ENCODE results near the gene GALNT9.
A peak's percentile ranks its signal among the peaks of the same experiment; 100 is the strongest.

The GALNT9 gene

DNA sequence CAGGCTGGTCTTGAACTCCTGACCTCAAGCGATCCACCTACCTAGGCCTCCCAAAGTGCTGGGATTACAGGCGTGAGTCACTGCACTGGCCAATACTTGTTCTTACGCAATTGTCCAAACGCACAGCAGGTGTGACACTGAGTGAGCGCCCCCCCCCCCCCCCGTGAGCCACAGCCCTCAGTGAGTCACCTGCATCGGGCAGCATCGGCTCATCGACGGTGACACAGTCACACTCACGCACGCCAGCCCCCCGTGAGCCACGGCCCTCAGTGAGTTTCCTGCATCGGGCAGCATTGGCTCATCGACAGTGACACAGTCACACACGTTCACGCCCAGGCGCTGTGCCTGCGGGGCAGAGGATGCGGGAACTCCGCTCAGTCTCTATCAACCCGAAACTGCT is 42.5 kb downstream of the GALNT9 start:
- no peak overlapping the region for H3K4me3 ChIP-seq (ENCODE audit: low read depth, low read length)
- TF ChIP-seq, protein P1, sequence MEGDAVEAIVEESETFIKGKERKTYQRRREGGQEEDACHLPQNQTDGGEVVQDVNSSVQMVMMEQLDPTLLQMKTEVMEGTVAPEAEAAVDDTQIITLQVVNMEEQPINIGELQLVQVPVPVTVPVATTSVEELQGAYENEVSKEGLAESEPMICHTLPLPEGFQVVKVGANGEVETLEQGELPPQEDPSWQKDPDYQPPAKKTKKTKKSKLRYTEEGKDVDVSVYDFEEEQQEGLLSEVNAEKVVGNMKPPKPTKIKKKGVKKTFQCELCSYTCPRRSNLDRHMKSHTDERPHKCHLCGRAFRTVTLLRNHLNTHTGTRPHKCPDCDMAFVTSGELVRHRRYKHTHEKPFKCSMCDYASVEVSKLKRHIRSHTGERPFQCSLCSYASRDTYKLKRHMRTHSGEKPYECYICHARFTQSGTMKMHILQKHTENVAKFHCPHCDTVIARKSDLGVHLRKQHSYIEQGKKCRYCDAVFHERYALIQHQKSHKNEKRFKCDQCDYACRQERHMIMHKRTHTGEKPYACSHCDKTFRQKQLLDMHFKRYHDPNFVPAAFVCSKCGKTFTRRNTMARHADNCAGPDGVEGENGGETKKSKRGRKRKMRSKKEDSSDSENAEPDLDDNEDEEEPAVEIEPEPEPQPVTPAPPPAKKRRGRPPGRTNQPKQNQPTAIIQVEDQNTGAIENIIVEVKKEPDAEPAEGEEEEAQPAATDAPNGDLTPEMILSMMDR (IDR thresholded peaks at IDR 0.05; ENCODE audit: low read depth, low read length): no peak

DNA sequence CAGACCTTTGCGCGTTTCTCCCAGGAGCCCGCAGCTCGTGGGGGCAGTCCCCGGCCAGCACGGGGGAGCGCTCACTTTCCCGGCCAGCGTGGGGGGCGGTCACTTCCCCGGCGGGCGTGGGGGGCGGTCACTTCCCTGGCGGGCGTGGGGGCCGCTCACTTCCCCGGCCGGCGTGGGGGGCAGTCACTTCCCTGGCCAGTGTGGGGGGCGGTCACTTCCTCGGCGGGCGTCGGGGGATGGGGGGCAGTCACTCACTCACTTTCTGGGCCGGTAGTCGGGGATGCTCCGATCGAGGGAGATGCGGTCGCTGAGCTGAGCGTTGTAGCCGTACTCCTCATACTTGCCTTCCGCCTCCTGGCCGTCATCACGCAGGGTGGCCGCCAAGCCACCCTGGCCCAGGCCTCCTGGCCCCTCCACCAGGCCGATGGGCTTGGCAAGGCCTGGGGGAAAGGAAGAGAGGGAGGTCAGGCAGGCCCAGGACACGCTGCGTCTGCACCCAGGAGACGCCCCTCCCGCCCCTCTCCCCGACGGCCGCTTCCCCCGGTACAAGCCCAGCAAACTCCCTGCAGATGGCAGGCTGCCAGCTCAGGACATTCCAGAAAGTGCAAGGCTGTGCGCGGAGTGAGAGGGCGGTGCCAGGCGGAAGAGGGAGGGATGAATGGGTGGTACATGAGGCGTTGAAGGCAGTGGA is 43.3 kb downstream of the GALNT9 start:
- H3K4me3 ChIP-seq (ENCODE audit: low read depth, low read length): no peak overlapping the region
- TF ChIP-seq, protein P1 (IDR thresholded peaks at IDR 0.05; ENCODE audit: low read depth, low read length): no peak

DNA sequence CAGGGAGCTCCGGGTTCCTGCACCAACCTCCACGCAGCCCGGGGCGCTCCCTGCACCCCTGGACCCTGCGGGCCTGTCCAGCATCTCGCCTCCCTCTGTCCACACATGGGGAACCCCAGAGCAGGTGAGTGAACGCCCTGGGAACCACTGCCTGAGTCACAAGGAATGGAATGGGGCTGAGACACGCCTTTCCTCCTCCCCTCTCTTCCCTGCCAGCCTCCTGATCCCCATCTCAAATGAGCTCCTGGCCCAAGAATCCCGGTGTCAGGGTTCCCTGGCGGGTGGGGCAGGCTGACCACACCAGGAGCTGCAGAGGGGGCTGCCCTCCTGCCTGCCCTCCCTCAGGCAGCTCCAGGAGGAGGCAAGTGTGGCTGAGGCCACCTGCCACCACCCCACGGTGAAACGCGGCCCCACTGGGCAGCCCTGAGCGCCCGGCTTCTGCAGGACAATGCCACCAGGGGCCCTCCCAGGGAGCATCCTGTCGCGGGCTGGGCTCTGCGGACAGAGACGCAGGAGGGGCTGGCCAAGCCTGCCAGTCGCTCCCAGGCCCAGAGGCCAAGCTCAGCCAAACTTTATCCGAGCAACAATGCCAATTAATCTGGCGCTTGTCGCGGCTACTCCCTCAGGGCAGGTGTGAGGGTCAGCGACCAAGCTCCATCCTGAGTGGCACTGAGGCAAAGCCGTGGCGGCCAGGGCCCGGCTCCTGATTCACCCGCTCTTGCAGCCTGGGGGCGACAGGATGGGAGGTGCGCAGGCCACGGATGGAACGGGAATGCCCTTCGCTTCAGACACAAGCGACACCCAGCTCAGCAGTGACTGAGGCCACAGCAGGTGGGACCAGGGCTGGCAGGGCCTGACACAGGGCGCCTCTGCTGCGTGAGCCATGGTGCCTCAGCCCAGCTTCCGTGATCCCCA is 44.3 kb downstream of the GALNT9 start:
- no peak overlapping the region for H3K4me3 ChIP-seq (ENCODE audit: low read depth, low read length)
- TF ChIP-seq, protein P1 (IDR thresholded peaks at IDR 0.05; ENCODE audit: low read depth, low read length): no peak

DNA sequence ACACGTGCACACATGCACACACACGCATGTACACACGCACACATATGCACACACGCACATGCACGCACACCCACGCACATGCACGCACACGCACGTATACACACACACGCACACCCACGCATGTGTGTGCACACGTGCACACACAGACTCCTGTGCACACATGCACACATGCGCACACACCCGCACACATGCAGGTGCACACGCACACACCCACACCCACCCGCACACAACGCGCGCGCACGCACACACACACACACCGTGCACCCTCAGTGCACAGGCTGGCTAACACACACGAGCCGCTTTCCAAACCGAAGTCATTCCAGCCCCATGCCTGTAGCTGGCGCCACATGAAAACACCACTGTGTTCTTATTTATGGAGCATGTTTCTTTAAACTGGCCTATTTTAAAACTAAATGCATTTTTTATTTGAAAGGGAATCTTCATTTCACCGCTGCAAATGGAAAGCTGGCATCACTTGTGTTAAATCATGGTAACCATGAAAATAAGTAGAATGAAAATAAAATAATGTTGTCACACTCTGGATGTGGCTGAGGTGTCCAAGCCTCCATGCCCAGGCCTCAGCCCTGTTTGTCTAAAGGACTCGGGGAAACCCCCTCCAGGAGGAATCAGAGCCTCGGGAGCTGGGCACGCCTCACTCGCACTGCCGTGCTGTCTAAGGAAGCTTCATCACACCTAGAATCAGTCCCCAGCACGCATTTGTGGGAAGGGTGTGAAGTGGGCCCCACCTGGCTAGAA is 45.1 kb downstream of the GALNT9 start:
- H3K4me3 ChIP-seq (ENCODE audit: low read depth, low read length): no peak overlapping the region
- TF ChIP-seq, protein P1 (IDR thresholded peaks at IDR 0.05; ENCODE audit: low read depth, low read length): 0 out of 2 replicates have a peak, but pooled peaks have one; percentile 17

DNA sequence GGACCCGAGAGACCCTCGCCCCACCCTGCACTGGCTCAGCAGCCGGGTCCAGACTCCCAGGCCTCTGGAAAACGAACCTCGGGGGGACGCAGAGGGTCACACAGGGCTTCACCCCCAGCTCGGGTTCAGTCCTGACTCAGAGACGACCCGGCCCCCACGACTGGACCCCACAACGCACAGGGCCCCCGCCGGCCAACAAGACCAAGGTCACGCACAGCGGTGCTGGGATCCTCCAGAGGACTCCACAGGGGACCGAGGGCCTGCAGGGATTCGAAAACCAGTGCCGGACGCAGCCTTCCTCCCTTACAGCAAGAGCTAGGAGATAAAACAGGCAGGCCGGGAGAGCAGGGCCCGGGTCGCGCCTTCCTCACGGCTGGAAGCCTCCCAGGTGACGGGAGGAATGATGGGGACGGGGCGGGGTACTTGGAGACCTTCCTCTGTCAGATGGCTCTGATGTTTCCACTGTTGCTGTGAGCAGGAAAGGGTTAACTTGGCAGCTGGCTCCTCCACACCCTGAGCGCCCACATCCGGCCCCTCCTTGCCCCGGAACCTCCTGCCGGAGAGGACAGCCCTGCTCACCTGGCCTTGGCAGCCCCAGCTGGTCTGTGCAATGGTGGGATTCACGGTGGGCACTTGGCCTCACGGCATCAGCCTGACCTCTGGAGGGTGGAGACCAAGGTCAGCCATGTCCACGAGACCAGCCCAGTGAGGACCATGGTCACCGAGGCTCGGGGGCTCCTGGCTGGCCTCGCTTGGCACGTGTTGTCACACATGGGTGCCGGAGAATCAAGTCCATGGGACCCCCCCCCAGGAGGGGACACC is 46.2 kb downstream of the GALNT9 start:
- TF ChIP-seq, protein P1 (IDR thresholded peaks at IDR 0.05; ENCODE audit: low read depth, low read length): no peak
- no peak overlapping the region for H3K4me3 ChIP-seq (ENCODE audit: low read depth, low read length)

DNA sequence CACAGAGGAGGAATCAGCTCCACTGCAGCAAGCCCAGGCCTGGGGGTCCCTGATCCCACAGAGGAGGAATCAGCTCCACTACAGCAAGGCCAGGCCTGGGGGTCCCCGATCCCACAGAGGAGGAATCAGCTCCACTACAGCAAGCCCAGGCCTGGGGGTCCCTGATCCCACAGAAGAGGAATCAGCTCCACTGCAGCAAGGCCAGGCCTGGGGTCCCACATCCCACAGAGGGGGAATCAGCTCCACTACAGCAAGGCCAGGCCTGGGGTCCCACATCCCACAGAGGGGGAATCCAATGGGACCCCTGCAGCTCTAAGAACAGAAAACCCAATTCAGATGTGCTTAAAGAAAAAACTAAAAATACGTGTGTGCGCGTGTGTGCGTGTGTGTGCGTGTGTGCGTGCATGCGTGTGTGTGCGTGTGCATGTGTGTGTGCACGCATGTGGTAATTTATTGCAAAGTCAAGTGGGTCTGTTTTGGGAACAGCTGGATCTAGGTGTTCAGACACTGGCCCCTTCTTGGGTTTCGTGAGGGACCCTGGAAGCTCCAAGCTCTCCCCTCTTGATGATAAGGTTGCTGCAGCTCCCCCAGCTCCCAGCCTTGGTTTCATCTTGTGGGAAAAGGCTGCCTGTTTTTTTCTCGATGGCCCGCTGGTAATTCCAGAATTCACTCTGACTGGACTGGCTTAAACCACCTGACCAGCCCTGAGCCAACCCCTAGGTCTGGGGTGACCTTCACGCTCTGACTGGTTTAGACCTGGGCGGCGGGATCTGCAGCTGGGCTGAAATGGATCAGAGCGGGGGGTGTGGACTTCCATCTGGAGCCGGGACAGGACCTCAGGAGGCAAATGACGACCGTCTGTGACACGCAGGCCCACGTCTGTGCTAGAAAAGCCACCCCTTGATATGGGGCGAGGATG is 47.1 kb downstream of the GALNT9 start:
- H3K4me3 ChIP-seq (ENCODE audit: low read depth, low read length): no peak overlapping the region
- TF ChIP-seq, protein P1 (IDR thresholded peaks at IDR 0.05; ENCODE audit: low read depth, low read length): no peak
